AG10803 (cell line): ENCODE data around the gene PPFIA1.
A peak's percentile ranks its signal among the peaks of the same experiment; 100 is the strongest.

Experiments used
- DNase-seq: peaks from one replicate; pipeline ENCODE4 v3.0.0; 2010; ENCODE audit warnings: low read depth
- H3K4me3 ChIP-seq: 2 replicates; pipeline ENCODE4 v1.5.1; 2011; ENCODE audit warnings: mild to moderate bottlenecking, low read length, control low read depth
- CTCF ChIP-seq: conservative IDR thresholded peaks from 2 replicates; pipeline ENCODE4 v1.5.1; 2011; ENCODE audit warnings: mild to moderate bottlenecking, low read length, control low read depth, inconsistent platforms

PPFIA1 gene

GRCh38 chr11:70242885-70243284, 27.6 kb upstream of the PPFIA1 start:
- DNase-seq: no peak
- no peak for TF ChIP-seq CTCF
- no peak overlapping the region for H3K4me3 ChIP-seq

- no peak for TF ChIP-seq CTCF
- DNase-seq: peak; percentile 33
- no peak overlapping the region for H3K4me3 ChIP-seq
Observed at GRCh38 chr11:70243912-70244652, 26.4 kb upstream of the PPFIA1 start.

GRCh38 chr11:70244698-70245097, 25.8 kb upstream of the PPFIA1 start:
- peak; percentile 65 for DNase-seq
- no peak overlapping the region for H3K4me3 ChIP-seq
- no peak for TF ChIP-seq CTCF

GRCh38 chr11:70246196-70246595, 24.3 kb upstream of the PPFIA1 start:
- H3K4me3 ChIP-seq: no peak overlapping the region
- no peak for TF ChIP-seq CTCF
- no peak for DNase-seq

GRCh38 chr11:70247042-70247709, 23.3 kb upstream of the PPFIA1 start:
- no peak for DNase-seq
- no peak overlapping the region for H3K4me3 ChIP-seq
- no peak for TF ChIP-seq CTCF

- no peak for DNase-seq
- no peak for TF ChIP-seq CTCF
- no peak overlapping the region for H3K4me3 ChIP-seq
Observed at GRCh38 chr11:70247710-70248072, 22.8 kb upstream of the PPFIA1 start.
